Hepatocyte (in vitro differentiated cells): Measurements from ENCODE around the gene ASAP2. TPM values are rescaled to one million over a fixed set of nuclear protein-coding genes. Genes with fewer than 3 reads are reported as not detected.

Source experiments
- DNase-seq: peaks from one replicate; pipeline ENCODE4 v3.0.0-alpha.2; 2016; ENCODE audit warnings: low spot score
- H2AFZ ChIP-seq: fragments of 200-600 bp; sonication (generic); 2 replicates; pipeline ENCODE4 v1.6.0; 2016; ENCODE audit warnings: antibody characterized with exemption, mild to moderate bottlenecking
- H3K27ac ChIP-seq: fragments of 200-600 bp; sonication (generic); 2 replicates; pipeline ENCODE4 v1.5.1; 2016; ENCODE audit warnings: mild to moderate bottlenecking
- H3K27me3 ChIP-seq: fragments of 200-600 bp; sonication (generic); 2 replicates; pipeline ENCODE4 v1.6.1; 2016
- H3K36me3 ChIP-seq: fragments of 200-600 bp; sonication (generic); replicated peaks from 2 replicates; pipeline ENCODE4 v1.5.1; 2016; ENCODE audit warnings: low read depth; ENCODE audit not compliant: insufficient read depth
- H3K4me1 ChIP-seq: fragments of 200-600 bp; sonication (generic); 2 replicates; pipeline ENCODE4 v1.5.1; 2016; ENCODE audit warnings: mild to moderate bottlenecking, moderate library complexity; ENCODE audit not compliant: insufficient read depth
- H3K4me2 ChIP-seq: fragments of 200-600 bp; sonication (generic); 2 replicates; pipeline ENCODE4 v1.6.0; 2016
- H3K4me3 ChIP-seq: fragments of 200-600 bp; sonication (generic); 2 replicates; pipeline ENCODE4 v1.5.1; 2016; ENCODE audit warnings: mild to moderate bottlenecking
- H3K79me2 ChIP-seq: fragments of 200-600 bp; sonication (generic); 2 replicates; pipeline ENCODE4 v1.6.0; 2017; ENCODE audit warnings: mild to moderate bottlenecking
- H3K9me2 ChIP-seq: fragments of 200-600 bp; sonication (generic); replicated peaks from 2 replicates; pipeline ENCODE4 v1.6.0; 2017; ENCODE audit warnings: mild to moderate bottlenecking; ENCODE audit not compliant: insufficient read depth
- H3K9me3 ChIP-seq: fragments of 200-600 bp; sonication (generic); 2 replicates; pipeline ENCODE4 v1.5.1; 2016; ENCODE audit warnings: low read depth, mild to moderate bottlenecking
- H4K20me1 ChIP-seq: fragments of 200-600 bp; sonication (generic); 2 replicates; pipeline ENCODE4 v1.6.0; 2016; ENCODE audit warnings: mild to moderate bottlenecking; ENCODE audit not compliant: insufficient read depth, poor library complexity, severe bottlenecking
- CTCF ChIP-seq: fragments of 200-600 bp; sonication (generic); IDR thresholded peaks from 2 replicates; pipeline ENCODE4 v1.5.1; 2016; ENCODE audit warnings: antibody characterized with exemption, mild to moderate bottlenecking; ENCODE audit not compliant: poor library complexity
- EZH2 ChIP-seq: fragments of 200-600 bp; sonication (generic); IDR thresholded peaks from 2 replicates; pipeline ENCODE4 v1.6.1; 2016; ENCODE audit warnings: antibody characterized with exemption, mild to moderate bottlenecking, borderline replicate concordance
- EZH2phosphoT487 ChIP-seq: fragments of 200-600 bp; sonication (generic); IDR thresholded peaks from one replicate; pipeline ENCODE4 v1.6.1; 2018; ENCODE audit warnings: antibody characterized with exemption, mild to moderate bottlenecking, low read depth, moderate library complexity; ENCODE audit not compliant: unreplicated experiment, severe bottlenecking
- WGBS: methylation state at CpG from one replicate; pipeline ENCODE4 v1.1.6; 2016; ENCODE audit warnings: low lambda C conversion rate; ENCODE audit errors: missing lambda C conversion rate; 5-methylcytosine and 5-hydroxymethylcytosine counted together
- polyA plus RNA-seq: library from polyadenylated mRNA; unstranded; fragments of >200 nt; fragmentation: Nextera tagmentation; extraction: Ambion mirVana; gene quantifications from 2 replicates; pipeline ENCODE4 v1.2.1, GENCODE V29; 2016
- total RNA-seq: library from RNA; depleted of rRNA; stranded (reverse); fragments of >200 nt; gene quantifications from 2 replicates; pipeline ENCODE4 v1.2.3, GENCODE V29; 2014

Gene ASAP2
- total and polyA plus RNA-seq, 2 experiments from 2014 or later = 13.7 to 21.3 TPM

- 93% methylated on average over 11 of the region's 11 CpGs for WGBS
- peaks cover 6% of the 10 kb centered on the region for H3K4me1 ChIP-seq
- no peak overlapping the region for H2AFZ ChIP-seq
- H4K20me1 ChIP-seq = no peaks in the 10 kb centered on the region
- H3K27ac ChIP-seq = no peak overlapping the region
- H3K9me3 ChIP-seq = no peaks in the 10 kb centered on the region
- no peaks in the 10 kb centered on the region for H3K9me2 ChIP-seq
- H3K36me3 ChIP-seq = no peaks in the 10 kb centered on the region
- TF ChIP-seq EZH2phosphoT487 (no peak), CTCF (no peak), EZH2 (no peak)
- H3K79me2 ChIP-seq = no peaks in the 10 kb centered on the region
- no peak overlapping the region for H3K4me3 ChIP-seq
- no peak for DNase-seq
- H3K4me2 ChIP-seq = no peak overlapping the region
- no peaks in the 10 kb centered on the region for H3K27me3 ChIP-seq
Measured at GRCh38 chr2:9162841-9163240, 43.8 kb upstream of the ASAP2 start.

DNA sequence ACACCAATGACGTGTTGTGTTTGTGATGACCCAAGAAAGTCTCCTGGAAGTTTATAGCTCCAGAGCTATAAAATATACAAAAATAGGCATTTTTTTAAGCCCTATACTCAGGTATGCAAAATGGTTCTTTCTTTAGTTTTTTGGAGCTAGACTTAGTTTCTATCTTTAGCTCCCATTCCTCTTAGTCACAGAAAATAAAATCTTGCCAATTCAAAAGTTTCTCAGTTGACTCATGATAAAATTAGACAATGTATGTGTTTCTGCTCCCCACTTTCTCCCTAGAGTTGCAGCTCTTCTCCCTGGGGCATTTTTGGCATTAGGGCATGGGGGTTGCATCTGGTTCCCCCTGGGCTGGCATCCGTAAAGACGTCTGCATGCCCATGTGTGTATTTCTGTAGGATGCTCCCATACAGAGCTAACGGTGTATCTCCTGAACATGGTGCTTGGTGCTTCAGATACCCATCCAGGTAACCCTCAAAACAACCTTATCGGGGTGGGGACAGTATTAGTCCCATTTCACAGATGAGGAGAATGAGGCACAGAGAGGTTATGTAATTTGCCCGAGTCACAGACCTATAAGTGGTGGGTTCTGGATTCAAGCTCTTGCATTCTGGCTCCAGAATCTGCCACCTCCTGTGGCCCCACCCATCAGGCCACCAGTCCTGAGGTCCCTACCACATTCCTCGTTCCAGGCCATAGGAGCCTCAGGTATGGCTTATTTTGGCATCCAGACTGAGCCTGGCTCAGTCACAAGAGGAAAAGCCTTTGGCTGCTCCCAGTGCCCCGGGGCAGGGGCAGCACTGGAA, 43.1 kb upstream of the ASAP2 start:
- Histone ChIP-seq H3K27ac (no peak overlapping the region), H3K4me2 (no peak overlapping the region), H3K27me3 (no peaks in the 10 kb centered on the region), H3K4me1 (peaks cover 10% of the 10 kb centered on the region), H3K36me3 (no peaks in the 10 kb centered on the region), H2AFZ (no peak overlapping the region), H3K79me2 (no peaks in the 10 kb centered on the region), H4K20me1 (no peaks in the 10 kb centered on the region), H3K9me2 (no peaks in the 10 kb centered on the region), H3K9me3 (no peaks in the 10 kb centered on the region), H3K4me3 (no peak overlapping the region)
- TF ChIP-seq CTCF (no peak), EZH2phosphoT487 (no peak), EZH2 (no peak)
- WGBS = 92% methylated on average over 8 of the region's 8 CpGs
- no peak for DNase-seq

DNA sequence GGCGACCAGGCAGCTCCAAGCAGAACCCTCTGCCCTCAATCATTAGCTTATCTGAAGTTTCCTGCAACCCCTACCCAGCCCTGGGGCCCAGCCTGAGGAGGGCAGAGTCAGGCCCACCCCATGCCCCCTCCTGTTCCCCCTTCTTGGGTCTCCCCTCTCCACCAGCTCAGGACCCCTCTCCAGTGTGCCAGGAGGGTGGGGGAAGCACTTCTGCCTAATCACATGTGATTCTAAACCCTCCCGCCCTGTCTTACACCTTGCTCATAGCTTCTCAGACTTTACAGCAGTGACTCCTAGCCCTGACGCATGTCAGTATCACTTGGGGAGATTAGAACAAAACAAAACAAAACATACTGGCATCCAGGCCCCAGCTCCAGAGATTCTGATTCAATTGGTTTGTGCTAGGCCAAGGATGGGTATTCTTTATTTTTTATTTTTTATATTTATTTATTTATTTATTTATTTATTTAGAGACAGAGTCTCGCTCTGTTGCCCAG, 42.5 kb upstream of the ASAP2 start:
- Histone ChIP-seq H3K27ac (no peak overlapping the region), H3K4me3 (no peak overlapping the region), H3K4me2 (no peak overlapping the region), H4K20me1 (no peaks in the 10 kb centered on the region), H2AFZ (no peak overlapping the region), H3K36me3 (no peaks in the 10 kb centered on the region), H3K27me3 (no peaks in the 10 kb centered on the region), H3K9me2 (no peaks in the 10 kb centered on the region), H3K9me3 (no peaks in the 10 kb centered on the region), H3K4me1 (peaks cover 17% of the 10 kb centered on the region), H3K79me2 (no peaks in the 10 kb centered on the region)
- DNase-seq = no peak
- 82% methylated on average over 4 of the region's 4 CpGs for WGBS
- TF ChIP-seq EZH2 (no peak), EZH2phosphoT487 (no peak), CTCF (no peak)
